Mammary epithelial cell (primary cell): ENCODE results near the gene DRD4.

Experiments used
- EZH2 ChIP-seq: IDR thresholded peaks from 2 replicates; pipeline ENCODE4 v1.6.1; 2012; ENCODE audit warnings: low read length, inconsistent platforms, borderline replicate concordance
- TF ChIP-seq, protein P1 (sequence below), 2 donors: IDR thresholded peaks in 1 of 2; conservative IDR thresholded peaks in 1 of 2; 2 replicates each; pipeline ENCODE4 v1.5.1; 2011 to 2012; ENCODE audit warnings: inconsistent platforms in 2 of 2, low read length in 2 of 2, mild to moderate bottlenecking in 2 of 2, control low read depth in 1 of 2, low read depth in 1 of 2; ENCODE audit not compliant: insufficient read depth in 1 of 2; ENCODE audit errors: extremely low read depth in 1 of 2

DNA sequence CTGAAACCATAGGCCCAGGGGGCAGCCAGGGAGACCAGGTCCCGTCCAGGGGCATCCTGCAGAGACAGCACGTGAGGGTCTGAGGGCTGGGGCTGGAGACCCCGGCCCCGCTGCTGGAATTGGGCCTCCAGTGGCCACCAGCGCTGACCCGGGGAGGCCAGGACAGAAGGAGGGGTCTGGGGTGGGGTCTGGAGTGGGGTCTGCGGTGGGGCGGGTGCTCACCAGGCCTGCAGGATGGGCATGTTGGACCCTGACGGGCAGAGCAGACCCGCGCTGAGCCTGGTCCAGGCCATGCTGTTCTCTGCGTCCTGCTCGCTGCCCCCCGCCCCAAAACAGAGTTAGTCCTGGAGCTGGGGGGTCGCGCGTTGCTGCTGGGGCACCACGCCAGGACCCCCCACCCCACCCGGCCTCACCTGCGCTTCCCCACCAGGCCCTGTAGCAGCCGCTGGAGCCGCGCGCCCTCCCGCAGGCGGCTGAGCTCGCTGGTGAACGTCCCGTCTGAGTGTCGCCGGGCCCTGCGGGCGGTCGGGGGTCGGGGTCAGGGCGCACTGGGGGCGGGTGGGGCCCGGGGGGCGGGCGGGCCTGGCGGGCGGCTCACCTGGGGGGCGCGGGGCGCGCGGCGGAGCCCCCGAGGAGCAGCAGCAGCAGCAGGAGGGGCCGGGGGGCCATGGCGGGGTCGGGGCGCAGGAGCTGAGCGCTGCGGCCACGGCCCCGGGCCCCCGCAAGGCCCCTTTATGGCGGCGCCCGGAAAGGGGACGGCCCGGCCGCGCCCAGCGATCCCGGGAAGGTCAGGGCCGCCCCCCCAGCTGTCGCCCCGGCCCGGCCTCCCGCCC is 10.4 kb upstream of the DRD4 start, which contains the start of gene SCT:
- TF ChIP-seq, protein P1, sequence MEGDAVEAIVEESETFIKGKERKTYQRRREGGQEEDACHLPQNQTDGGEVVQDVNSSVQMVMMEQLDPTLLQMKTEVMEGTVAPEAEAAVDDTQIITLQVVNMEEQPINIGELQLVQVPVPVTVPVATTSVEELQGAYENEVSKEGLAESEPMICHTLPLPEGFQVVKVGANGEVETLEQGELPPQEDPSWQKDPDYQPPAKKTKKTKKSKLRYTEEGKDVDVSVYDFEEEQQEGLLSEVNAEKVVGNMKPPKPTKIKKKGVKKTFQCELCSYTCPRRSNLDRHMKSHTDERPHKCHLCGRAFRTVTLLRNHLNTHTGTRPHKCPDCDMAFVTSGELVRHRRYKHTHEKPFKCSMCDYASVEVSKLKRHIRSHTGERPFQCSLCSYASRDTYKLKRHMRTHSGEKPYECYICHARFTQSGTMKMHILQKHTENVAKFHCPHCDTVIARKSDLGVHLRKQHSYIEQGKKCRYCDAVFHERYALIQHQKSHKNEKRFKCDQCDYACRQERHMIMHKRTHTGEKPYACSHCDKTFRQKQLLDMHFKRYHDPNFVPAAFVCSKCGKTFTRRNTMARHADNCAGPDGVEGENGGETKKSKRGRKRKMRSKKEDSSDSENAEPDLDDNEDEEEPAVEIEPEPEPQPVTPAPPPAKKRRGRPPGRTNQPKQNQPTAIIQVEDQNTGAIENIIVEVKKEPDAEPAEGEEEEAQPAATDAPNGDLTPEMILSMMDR (conservative IDR thresholded peaks at IDR 0.05 in 1 of 2, IDR thresholded peaks at IDR 0.05 in 1 of 2; ENCODE audit: extremely low read depth in 1 of 2, insufficient read depth in 1 of 2, low read depth in 1 of 2, low read length in 2 of 2), result no peak
- TF ChIP-seq EZH2, result no peak
